ENCODE data around the gene SLC25A30.
"Not testable (repeated sequence)": the region's sequence is repeated elsewhere in the genome, so short reads cannot be mapped to it uniquely, and the experiment has no call there.

DNA sequence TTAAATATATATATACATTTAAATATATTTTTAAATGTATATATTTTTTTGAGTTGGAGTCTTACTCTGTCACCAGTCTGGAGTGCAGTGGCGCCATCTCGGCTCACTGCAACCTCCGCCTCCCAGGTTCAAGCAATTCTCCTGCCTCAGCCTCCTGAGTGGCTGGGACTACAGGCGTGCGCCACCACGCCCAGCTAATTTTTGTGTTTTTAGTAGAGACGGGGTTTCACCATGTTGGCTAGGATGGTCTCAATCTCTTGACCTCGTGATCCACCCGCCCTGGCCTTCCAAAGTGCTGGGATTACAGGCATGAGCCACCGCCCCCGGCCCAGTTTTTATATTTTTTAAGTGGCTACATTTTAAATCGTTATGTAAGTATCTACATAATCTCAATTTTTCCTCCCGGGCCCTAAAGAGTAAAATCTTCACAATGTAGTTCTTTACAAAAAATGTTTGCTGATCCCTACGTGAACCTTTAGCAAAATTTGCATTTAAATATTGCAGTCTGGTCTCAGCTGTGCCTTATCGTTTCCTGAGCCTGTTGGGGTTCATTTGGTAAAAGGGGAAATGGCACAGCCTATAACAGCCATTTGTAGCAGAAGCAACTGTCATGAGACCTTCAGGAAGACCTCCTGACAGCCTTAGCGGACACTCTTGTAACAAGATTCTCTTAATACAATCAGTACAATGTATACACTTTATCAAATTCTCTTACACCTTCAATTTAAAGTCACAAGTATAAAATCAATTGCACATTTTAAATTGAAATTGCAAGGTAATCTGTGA is 8.1 kb upstream of the SLC25A30 start:
- not testable (repeated sequence) for TF ChIP-seq CTCF, POLR2AphosphoS5, POLR2A, EP300 (IDR thresholded peaks at IDR 0.05)
